ENCODE data around the gene EYS. TPM values are rescaled to one million over a fixed set of nuclear protein-coding genes. Genes with fewer than 3 reads are reported as not detected.

The EYS gene
- total RNA-seq, 4 donors from 2014 or later: under 0.01 TPM; not detected in 3

DNA sequence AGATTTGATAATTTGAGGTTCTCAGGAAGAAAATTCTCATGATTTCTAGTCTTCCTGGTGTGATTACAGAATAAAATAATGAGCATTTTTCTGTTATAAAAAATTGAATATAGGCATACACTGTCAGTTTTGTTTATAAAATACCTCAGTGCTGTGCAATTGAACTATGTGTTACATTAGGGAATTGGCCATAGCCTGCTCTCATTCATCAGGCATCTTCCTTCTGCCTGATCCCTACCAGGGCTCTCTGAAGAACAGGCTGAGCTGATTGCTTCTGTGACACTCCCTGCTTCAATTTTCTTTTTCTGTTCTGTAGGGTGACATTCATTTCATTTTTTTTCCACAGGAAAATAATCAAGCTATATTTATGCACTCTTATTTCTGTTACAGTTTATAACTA, 1908.6 kb downstream of the EYS start:
- no peaks in the 10 kb centered on the region for H3K9me3 ChIP-seq
- no peak overlapping the region for H3K27ac ChIP-seq (replicated peaks in 1 of 4)
- no peak for TF ChIP-seq EP300 (IDR thresholded peaks at IDR 0.05)
- H3K4me1 ChIP-seq: no peaks in the 10 kb centered on the region
- intact Hi-C loops (cut with DNase I): no loop called here
- H3K27me3 ChIP-seq: no peaks in the 10 kb centered on the region
- no peak for DNase-seq (ENCODE audit: extremely low spot score)
- no peaks in the 10 kb centered on the region for H3K36me3 ChIP-seq
- H3K4me3 ChIP-seq: no peak overlapping the region

DNA sequence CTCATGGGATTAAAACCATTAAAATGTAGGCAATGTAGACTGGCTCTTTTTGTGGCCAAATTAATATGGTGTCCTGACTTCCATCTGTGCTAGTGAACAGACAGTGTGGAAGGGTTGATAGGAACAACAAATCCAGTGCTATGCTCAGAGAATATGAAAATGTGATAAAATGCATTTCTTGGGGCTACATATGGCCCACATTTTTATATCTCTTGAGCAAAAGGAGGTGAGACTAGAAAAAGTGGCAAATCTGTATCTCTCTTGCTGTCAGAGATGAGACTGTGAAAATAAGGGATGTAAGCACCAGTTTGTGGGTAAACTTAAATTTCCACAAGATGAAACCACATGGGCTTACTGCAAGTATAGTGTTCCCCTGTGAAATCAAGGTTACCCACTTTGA, 1909.3 kb downstream of the EYS start:
- no peak for TF ChIP-seq POLR2AphosphoS5 (IDR thresholded peaks at IDR 0.05)
- TF ChIP-seq, protein P1, sequence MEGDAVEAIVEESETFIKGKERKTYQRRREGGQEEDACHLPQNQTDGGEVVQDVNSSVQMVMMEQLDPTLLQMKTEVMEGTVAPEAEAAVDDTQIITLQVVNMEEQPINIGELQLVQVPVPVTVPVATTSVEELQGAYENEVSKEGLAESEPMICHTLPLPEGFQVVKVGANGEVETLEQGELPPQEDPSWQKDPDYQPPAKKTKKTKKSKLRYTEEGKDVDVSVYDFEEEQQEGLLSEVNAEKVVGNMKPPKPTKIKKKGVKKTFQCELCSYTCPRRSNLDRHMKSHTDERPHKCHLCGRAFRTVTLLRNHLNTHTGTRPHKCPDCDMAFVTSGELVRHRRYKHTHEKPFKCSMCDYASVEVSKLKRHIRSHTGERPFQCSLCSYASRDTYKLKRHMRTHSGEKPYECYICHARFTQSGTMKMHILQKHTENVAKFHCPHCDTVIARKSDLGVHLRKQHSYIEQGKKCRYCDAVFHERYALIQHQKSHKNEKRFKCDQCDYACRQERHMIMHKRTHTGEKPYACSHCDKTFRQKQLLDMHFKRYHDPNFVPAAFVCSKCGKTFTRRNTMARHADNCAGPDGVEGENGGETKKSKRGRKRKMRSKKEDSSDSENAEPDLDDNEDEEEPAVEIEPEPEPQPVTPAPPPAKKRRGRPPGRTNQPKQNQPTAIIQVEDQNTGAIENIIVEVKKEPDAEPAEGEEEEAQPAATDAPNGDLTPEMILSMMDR (IDR thresholded peaks at IDR 0.05): no peak
- intact Hi-C loops (cut with DNase I): no loop called here

DNA sequence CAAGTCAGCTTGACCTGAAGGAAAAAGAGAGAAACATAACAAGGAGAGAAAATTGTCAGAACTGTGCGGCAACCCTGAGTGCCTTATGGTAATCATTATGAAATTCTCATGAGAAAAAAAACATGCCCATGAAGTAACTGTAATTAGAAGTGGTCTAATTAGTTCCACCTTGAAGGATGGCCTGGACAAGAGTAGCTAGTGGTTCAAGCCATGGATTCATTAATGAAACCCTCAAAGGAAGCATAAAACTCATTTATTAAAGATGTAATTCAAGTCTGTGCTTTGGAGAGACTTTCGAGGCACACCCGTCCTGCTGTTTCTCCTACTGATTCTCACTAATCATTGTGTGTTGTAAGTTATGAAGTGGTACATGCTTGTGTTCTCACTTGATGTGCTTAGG, 1911.2 kb downstream of the EYS start:
- intact Hi-C loops (cut with DNase I): no loop called here
- H3K27ac ChIP-seq (replicated peaks in 1 of 4): no peak overlapping the region
- DNase-seq (ENCODE audit: extremely low spot score): no peak
- peaks cover 0 to 4% (median 0%) of the 10 kb centered on the region in 4 donors for H3K27me3 ChIP-seq
- no peak overlapping the region for H3K4me3 ChIP-seq
- no peaks in the 10 kb centered on the region for H3K36me3 ChIP-seq
- no peaks in the 10 kb centered on the region for H3K4me1 ChIP-seq
- H3K9me3 ChIP-seq: no peaks in the 10 kb centered on the region
- 85% methylated on average over 3 of the region's 3 CpGs for WGBS
- TF ChIP-seq EP300 (IDR thresholded peaks at IDR 0.05): no peak

More for the DNA sequence above, 1909.3 kb downstream of the EYS start:
- H3K4me3 ChIP-seq: no peak overlapping the region
- no peaks in the 10 kb centered on the region for H3K36me3 ChIP-seq
- no peak overlapping the region for H3K27ac ChIP-seq (replicated peaks in 1 of 4)
- no peaks in the 10 kb centered on the region for H3K4me1 ChIP-seq
- no peak for DNase-seq (ENCODE audit: extremely low spot score)
- H3K27me3 ChIP-seq: no peaks in the 10 kb centered on the region
- no peaks in the 10 kb centered on the region for H3K9me3 ChIP-seq

GRCh38 chr6:63795006-63795405, 1912.0 kb downstream of the EYS start:
- intact Hi-C loops (cut with DNase I): no loop called here
- Histone ChIP-seq H3K4me3 (no peak overlapping the region), H3K27me3 (peaks cover 0 to 5% (median 0%) of the 10 kb centered on the region in 4 donors), H3K27ac (replicated peaks in 1 of 4) (no peak overlapping the region), H3K36me3 (no peaks in the 10 kb centered on the region), H3K9me3 (no peaks in the 10 kb centered on the region), H3K4me1 (no peaks in the 10 kb centered on the region)
- DNase-seq (ENCODE audit: extremely low spot score): no peak
- TF ChIP-seq, protein P1 (IDR thresholded peaks at IDR 0.05): no peak

DNA sequence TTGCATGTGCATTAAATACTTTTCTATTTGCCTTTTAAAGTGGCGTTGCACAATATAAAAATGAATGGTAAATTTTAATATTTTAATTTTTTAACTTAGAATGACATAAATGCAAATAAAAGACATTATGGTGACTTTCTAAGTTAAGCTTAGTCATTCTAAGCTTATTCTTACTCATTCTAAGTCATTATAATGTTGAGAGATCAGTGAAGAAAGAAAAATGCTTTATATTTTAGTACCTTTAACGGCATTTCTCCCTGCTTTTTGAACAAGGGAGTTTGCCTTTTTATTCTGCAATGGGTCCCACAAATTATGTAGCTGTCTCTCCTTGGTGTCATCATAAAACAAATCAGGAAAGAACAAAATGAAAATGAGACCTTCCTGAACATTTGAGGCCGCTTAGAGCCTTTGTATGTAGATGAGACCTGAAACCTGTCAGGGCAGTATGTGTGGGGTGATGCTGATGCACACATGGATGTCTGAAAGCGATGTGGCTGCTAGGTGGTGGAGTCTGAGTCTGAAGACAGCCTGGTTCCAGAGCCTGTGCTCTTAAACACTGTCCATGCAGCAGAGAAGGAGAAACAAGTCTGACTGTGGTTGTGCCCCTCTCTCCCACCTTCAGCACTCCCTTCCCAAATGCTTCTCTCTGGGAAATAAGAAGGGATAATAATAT, 1913.4 kb downstream of the EYS start:
- intact Hi-C loops (cut with DNase I): no loop called here
- WGBS: 85% methylated on average over 4 of the region's 4 CpGs
- no peak for DNase-seq (ENCODE audit: extremely low spot score)
- H3K36me3 ChIP-seq: no peaks in the 10 kb centered on the region
- TF ChIP-seq, protein P1 (IDR thresholded peaks at IDR 0.05): no peak
- peaks cover 0 to 9% (median 0%) of the 10 kb centered on the region in 4 donors for H3K27me3 ChIP-seq
- no peak overlapping the region for H3K4me3 ChIP-seq
- H3K27ac ChIP-seq (replicated peaks in 1 of 4): no peak overlapping the region
- H3K4me1 ChIP-seq: no peaks in the 10 kb centered on the region
- no peaks in the 10 kb centered on the region for H3K9me3 ChIP-seq

DNA sequence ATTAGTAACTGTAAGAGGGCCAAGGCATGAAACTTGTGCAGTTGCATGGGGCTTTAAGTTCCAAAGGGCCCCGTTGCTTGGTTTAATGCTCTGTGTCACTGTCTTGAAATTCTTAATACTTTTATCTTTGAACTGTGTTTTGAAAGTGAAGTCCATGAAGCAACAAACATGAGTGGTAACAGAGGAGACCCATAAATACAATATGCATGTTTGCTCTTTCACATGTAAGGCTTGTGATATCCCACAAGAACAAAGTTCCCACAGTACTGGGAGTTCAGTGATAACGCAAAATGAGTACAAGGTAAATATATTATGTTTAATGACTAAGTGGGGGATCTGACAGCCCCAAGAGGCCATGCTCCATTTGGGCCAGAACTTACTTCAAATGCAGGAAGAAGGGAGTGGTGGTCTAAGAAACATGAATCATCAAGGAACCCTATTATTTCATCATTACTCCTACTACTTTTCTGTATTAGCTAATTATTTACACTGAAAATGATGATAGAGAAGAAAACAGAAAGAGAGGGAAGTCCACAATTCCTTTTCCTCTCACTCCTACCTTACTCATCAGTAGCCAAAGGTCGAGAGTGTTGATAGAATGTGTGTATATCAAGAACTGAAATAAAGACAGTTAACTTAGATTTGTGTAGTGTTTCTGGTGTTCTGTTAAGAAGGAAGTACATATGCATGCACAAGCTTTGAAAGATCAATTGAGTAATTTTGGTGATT, 1914.1 kb downstream of the EYS start:
- Histone ChIP-seq H3K36me3 (no peaks in the 10 kb centered on the region), H3K27me3 (peaks cover 0 to 9% (median 0%) of the 10 kb centered on the region in 4 donors), H3K4me3 (no peak overlapping the region), H3K9me3 (no peaks in the 10 kb centered on the region), H3K4me1 (no peaks in the 10 kb centered on the region), H3K27ac (replicated peaks in 1 of 4) (no peak overlapping the region)
- 68% methylated on average over 3 of the region's 3 CpGs for WGBS
- no peak for DNase-seq (ENCODE audit: extremely low spot score)
- intact Hi-C loops (cut with DNase I): no loop called here
- TF ChIP-seq EP300 (IDR thresholded peaks at IDR 0.05): no peak
- TF ChIP-seq, protein P1 (IDR thresholded peaks at IDR 0.05): no peak
- TF ChIP-seq POLR2A (IDR thresholded peaks at IDR 0.05; ENCODE audit: low read depth): no peak
- no peak for TF ChIP-seq POLR2AphosphoS5 (IDR thresholded peaks at IDR 0.05)
